Keratinocyte (primary cell): ENCODE data around the gene TMEM132D.

ENCODE experiments used
- EZH2 ChIP-seq: IDR thresholded peaks from one replicate; pipeline ENCODE4 v1.6.1; 2012; ENCODE audit warnings: inconsistent platforms, mild to moderate bottlenecking, low read length, moderate library complexity
- TF ChIP-seq, protein P1 (sequence below), 3 experiments: IDR thresholded peaks in 1 of 3; conservative IDR thresholded peaks in 1 of 3; optimal IDR thresholded peaks in 1 of 3; 2 replicates in 2 of 3; 3 replicates in 1 of 3; pipeline versions ENCODE3 to v1.5.1; 2011; ENCODE audit warnings: low read length in 3 of 3, mild to moderate bottlenecking in 3 of 3, moderate library complexity in 2 of 3, control low read depth in 1 of 3, inconsistent platforms in 1 of 3; ENCODE audit not compliant: insufficient read depth in 2 of 3; ENCODE audit errors: extremely low read depth in 1 of 3

DNA sequence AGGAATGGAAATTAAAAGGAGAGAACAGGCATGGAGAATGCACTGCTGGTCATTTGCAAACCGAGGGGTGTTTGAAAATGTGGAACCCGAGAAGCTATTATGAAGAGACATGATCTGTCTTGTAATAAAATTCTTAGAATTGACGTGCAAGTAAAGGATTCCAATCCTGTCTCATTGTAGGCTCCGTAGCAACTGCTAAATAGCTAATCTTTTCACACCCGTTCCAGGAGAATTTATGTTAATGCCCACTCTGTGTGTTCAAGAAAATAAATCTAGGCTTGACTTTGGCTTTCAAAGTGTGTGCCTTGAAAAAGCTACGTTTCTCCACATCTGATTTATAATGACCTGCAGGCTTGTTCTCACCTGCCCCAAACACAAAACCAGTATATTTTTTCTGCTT, 669.6 kb downstream of the TMEM132D start:
- no peak for TF ChIP-seq EZH2
- TF ChIP-seq, protein P1, sequence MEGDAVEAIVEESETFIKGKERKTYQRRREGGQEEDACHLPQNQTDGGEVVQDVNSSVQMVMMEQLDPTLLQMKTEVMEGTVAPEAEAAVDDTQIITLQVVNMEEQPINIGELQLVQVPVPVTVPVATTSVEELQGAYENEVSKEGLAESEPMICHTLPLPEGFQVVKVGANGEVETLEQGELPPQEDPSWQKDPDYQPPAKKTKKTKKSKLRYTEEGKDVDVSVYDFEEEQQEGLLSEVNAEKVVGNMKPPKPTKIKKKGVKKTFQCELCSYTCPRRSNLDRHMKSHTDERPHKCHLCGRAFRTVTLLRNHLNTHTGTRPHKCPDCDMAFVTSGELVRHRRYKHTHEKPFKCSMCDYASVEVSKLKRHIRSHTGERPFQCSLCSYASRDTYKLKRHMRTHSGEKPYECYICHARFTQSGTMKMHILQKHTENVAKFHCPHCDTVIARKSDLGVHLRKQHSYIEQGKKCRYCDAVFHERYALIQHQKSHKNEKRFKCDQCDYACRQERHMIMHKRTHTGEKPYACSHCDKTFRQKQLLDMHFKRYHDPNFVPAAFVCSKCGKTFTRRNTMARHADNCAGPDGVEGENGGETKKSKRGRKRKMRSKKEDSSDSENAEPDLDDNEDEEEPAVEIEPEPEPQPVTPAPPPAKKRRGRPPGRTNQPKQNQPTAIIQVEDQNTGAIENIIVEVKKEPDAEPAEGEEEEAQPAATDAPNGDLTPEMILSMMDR (optimal IDR thresholded peaks at IDR 0.05 in 1 of 3, IDR thresholded peaks at IDR 0.05 in 1 of 3, conservative IDR thresholded peaks at IDR 0.05 in 1 of 3; ENCODE audit: extremely low read depth in 1 of 3, insufficient read depth in 2 of 3, low read length in 3 of 3), result no peak
